Measurements from ENCODE around the gene APBA1.

APBA1 gene

DNA sequence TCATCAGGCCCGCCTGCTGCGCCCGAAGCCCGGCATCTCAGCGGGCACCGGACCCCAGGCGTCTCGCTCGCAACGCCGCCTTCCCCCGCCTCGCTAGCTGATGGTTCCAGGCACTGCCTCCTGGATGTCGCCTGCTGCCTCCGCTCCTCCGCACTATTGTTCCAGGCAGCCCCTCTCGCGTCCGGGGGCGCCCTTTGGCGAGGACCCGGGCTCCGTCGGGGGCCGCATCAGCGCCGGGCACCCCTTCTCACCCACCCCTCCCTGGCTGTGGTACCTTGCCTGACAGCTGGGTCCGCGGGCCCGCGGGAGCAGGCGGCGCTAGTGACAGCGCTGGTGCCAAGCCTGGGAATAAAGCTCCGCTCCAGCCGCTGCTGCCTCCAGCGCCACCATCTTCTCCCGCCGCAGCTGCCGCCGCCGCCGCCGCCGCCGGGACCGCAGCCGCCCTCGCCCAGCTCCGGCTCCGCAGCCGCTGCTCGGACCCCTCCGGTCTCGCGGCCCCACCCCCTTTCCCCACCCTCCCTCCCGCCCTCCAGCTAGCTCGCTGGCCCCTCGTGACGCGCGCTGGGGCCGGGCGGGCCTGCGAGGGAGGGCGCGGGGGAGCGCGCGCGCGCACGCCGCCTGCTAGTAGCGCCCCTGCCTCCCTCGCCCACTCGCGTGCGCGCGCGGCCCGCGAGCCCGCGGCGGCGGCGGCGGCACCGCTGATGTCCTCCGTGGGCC is at the start of gene APBA1:
Gene APBA1 (minus strand): TSS at position 493 of the 717 bp plus-strand sequence.
- ChIA-PET CTCF (interaction anchor here (0.5 to 1.5 kb wide), 21 partner anchors 9 to 930 kb away, joined by 3 to 9 read pairs (median 4); no protein-coding TSS in a partner anchor), POLR2A (ENCODE audit: low non-redundant PET) (interaction anchor here (0.6 kb wide), 2 partner anchors 59 to 88 kb away, joined by 3 read pairs; partner anchors contain the start of gene PTAR1)
- TF ChIP-seq, protein P1, sequence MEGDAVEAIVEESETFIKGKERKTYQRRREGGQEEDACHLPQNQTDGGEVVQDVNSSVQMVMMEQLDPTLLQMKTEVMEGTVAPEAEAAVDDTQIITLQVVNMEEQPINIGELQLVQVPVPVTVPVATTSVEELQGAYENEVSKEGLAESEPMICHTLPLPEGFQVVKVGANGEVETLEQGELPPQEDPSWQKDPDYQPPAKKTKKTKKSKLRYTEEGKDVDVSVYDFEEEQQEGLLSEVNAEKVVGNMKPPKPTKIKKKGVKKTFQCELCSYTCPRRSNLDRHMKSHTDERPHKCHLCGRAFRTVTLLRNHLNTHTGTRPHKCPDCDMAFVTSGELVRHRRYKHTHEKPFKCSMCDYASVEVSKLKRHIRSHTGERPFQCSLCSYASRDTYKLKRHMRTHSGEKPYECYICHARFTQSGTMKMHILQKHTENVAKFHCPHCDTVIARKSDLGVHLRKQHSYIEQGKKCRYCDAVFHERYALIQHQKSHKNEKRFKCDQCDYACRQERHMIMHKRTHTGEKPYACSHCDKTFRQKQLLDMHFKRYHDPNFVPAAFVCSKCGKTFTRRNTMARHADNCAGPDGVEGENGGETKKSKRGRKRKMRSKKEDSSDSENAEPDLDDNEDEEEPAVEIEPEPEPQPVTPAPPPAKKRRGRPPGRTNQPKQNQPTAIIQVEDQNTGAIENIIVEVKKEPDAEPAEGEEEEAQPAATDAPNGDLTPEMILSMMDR (conservative IDR thresholded peaks at IDR 0.05; ENCODE audit: low read depth), result no peak
- H3K27ac ChIP-seq, result peak within 1 kb of the TSS; percentile 69
- no peak for DNase-seq (ENCODE audit: low spot score)

DNA sequence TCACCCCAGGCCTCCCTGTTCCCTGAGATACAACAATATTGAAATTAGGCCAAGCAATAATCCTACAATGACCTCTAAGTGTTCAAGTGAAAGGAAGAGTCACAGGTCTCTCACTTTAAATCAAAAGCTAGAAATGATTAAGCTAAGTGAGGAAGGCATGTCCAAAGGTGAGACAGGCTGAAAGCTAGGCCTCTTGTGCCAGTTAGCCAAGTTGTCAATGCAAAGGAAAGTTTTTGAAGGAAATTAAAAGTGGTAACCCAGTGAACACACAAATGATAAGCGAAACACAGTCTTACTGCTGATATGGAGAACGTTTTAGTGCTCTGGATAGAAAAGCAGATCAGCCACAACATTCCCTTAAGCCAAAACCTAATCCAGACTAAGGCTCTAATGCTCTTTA is 47.8 kb upstream of the APBA1 start:
- H3K27ac ChIP-seq, result no peak overlapping the region
- TF ChIP-seq, protein P1 (conservative IDR thresholded peaks at IDR 0.05; ENCODE audit: low read depth), result no peak
- POLR2A ChIA-PET (ENCODE audit: low non-redundant PET), result no interaction called here
- DNase-seq (ENCODE audit: low spot score), result no peak
- CTCF ChIA-PET, result no interaction called here

DNA sequence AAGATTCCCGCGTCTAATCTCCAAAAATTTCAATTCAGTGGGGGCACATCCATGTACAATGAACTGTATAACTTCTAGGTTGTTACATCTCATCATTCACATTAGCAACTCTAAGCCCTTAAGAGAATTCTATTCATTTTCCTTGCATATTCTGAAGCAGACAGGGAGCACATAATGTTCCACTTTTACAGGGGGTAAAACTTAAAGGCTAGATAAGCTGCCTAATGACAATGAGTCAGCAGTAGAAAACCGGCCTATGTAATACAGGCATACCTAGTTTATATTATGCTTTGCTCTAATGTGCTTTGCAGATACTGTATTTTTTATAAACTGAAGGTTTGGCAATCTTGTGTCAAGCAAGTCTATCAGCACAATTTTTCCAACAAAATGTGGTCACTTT is 47.2 kb upstream of the APBA1 start:
- ChIA-PET CTCF (no interaction called here), POLR2A (ENCODE audit: low non-redundant PET) (no interaction called here)
- TF ChIP-seq, protein P1 (conservative IDR thresholded peaks at IDR 0.05; ENCODE audit: low read depth), result no peak
- no peak overlapping the region for H3K27ac ChIP-seq
- DNase-seq (ENCODE audit: low spot score), result no peak

DNA sequence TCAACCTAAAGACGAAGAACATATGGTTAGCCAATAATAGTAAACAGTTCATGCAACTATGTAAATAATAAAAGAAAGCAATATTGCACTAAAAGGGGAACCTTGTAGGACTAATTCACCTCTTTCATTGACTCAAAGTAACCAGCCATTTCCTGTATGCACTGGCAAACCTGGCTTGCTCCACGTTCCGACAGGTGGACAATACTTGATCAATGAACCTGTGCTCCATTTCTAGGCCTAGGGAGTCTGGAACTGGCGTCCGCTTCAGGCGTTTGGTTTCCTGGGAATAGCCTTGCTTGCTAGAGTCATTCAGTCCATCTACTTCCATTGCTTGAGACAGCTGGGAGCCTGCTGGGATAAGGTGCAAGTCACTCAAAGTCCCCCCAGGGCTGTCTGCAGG is 46.0 kb upstream of the APBA1 start:
- CTCF ChIA-PET, result interaction anchor here (0.7 kb wide), 1 partner anchor 670 kb away, joined by 3 read pairs; no protein-coding TSS in a partner anchor
- TF ChIP-seq, protein P1 (conservative IDR thresholded peaks at IDR 0.05; ENCODE audit: low read depth), result no peak
- POLR2A ChIA-PET (ENCODE audit: low non-redundant PET), result no interaction called here
- H3K27ac ChIP-seq, result no peak overlapping the region
- no peak for DNase-seq (ENCODE audit: low spot score)

DNA sequence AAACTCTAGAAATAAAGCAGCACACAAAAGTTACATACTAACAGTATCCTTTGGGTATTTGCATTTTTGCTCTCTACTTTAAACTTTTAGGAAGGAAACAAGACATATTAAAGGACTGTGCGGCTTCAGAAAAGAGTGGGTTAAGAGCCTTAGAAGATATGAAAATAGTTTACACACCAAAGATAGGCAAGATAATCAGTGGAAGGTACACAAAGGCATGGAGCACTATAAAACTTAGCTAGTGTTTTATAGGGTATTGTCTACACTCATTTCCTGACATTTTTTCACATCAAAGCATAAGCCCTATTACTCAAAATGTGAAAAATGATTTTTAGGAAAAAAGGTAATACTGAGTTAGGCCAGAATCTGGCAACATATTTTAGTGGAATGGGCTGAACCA is 43.7 kb upstream of the APBA1 start:
- no peak for DNase-seq (ENCODE audit: low spot score)
- CTCF ChIA-PET, result interaction anchor here (0.5 to 0.6 kb wide), 2 partner anchors 174 to 832 kb away, joined by 3 to 4 read pairs; no protein-coding TSS in a partner anchor
- POLR2A ChIA-PET (ENCODE audit: low non-redundant PET), result no interaction called here
- TF ChIP-seq, protein P1 (conservative IDR thresholded peaks at IDR 0.05; ENCODE audit: low read depth), result no peak
- no peak overlapping the region for H3K27ac ChIP-seq

DNA sequence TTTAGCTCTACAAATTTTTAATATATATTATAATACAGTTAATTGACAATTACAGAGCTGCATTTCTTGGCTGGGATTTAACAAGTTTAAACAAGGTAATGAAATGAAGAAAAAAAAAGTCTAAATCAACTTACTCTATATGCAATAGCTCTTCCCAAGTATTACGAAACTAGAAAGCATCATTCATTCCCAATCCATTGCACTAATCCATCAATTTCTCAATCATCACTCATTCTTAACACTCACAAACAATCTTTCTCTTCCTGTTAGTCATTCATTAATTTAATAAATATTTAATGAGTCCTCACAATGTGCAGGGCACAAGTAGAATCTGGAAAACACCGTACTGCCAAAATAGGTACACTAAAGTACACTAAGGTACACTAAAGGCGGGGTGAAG is 42.9 kb upstream of the APBA1 start:
- no peak overlapping the region for H3K27ac ChIP-seq
- DNase-seq (ENCODE audit: low spot score), result no peak
- ChIA-PET POLR2A (ENCODE audit: low non-redundant PET) (no interaction called here), CTCF (interaction anchor here (0.7 kb wide), 1 partner anchor 621 kb away, joined by 4 read pairs; no protein-coding TSS in a partner anchor)
- TF ChIP-seq, protein P1 (conservative IDR thresholded peaks at IDR 0.05; ENCODE audit: low read depth), result no peak
